NCI-H2029 (cell line): ENCODE measurements around the gene METTL15.
"Not testable (repeated sequence)": the region's sequence is repeated elsewhere in the genome, so short reads cannot be mapped to it uniquely, and the experiment has no call there.

Experiments
- DNase-seq: peaks from one replicate; lab custom pipeline; 2025; lab: John Stamatoyannopoulos, UW

METTL15 gene

GRCh38 chr11:28296426-28296825, 188.2 kb downstream of the METTL15 start:
- no peak for DNase-seq

- no peak for DNase-seq
Measured at GRCh38 chr11:28298209-28298608, 190.0 kb downstream of the METTL15 start.

GRCh38 chr11:28303477-28304191, 195.4 kb downstream of the METTL15 start:
- DNase-seq = no peak

GRCh38 chr11:28315440-28315839, 207.3 kb downstream of the METTL15 start:
- no peak for DNase-seq

- no peak for DNase-seq
Measured at GRCh38 chr11:28318871-28319270, 210.7 kb downstream of the METTL15 start.

GRCh38 chr11:28323621-28324020, 215.4 kb downstream of the METTL15 start:
- no peak for DNase-seq

GRCh38 chr11:28332393-28332792, 224.2 kb downstream of the METTL15 start:
- DNase-seq = not testable (repeated sequence)

GRCh38 chr11:28337701-28338100, 229.5 kb downstream of the METTL15 start:
- no peak for DNase-seq

GRCh38 chr11:28338371-28338770, 230.2 kb downstream of the METTL15 start:
- no peak for DNase-seq

GRCh38 chr11:28339488-28339887, 231.3 kb downstream of the METTL15 start:
- no peak for DNase-seq

- DNase-seq = no peak
Measured at GRCh38 chr11:28342716-28343115, 234.5 kb downstream of the METTL15 start.

GRCh38 chr11:28343304-28344233, 235.4 kb downstream of the METTL15 start:
- DNase-seq = no peak

GRCh38 chr11:28346209-28346608, 238.0 kb downstream of the METTL15 start:
- no peak for DNase-seq

- DNase-seq = no peak
Measured at GRCh38 chr11:28346721-28347120, 238.5 kb downstream of the METTL15 start.

- no peak for DNase-seq
Measured at GRCh38 chr11:28347371-28347770, 239.2 kb downstream of the METTL15 start.

GRCh38 chr11:28350216-28350615, 242.0 kb downstream of the METTL15 start:
- DNase-seq = no peak

- no peak for DNase-seq
Measured at GRCh38 chr11:28353991-28354390, 245.8 kb downstream of the METTL15 start.

GRCh38 chr11:28366549-28367346, 258.6 kb downstream of the METTL15 start:
- DNase-seq = no peak

GRCh38 chr11:28378095-28378494, 269.9 kb downstream of the METTL15 start:
- not testable (repeated sequence) for DNase-seq
